C4-2B (cell line): ENCODE measurements around the gene RESP18.

Experiments
- CTCF ChIP-seq: fragments of 450-650 bp; conservative IDR thresholded peaks from 2 replicates; pipeline ENCODE4 v1.5.1; 2017; ENCODE audit warnings: mild to moderate bottlenecking
- ZFX ChIP-seq: fragments of 450-650 bp; IDR thresholded peaks from 2 replicates; pipeline ENCODE4 v1.6.1; 2017

GRCh38 chr2:219350215-219350614, 17.7 kb upstream of the RESP18 start:
- no peak for TF ChIP-seq CTCF
- TF ChIP-seq ZFX: no peak
